Measurements from ENCODE around the gene DEAF1. TPM values are rescaled to one million over a fixed set of nuclear protein-coding genes. Genes with fewer than 3 reads are reported as not detected.

DEAF1 gene
- total RNA-seq, 1 donor from 2014 or later = 48.1 TPM

DNA sequence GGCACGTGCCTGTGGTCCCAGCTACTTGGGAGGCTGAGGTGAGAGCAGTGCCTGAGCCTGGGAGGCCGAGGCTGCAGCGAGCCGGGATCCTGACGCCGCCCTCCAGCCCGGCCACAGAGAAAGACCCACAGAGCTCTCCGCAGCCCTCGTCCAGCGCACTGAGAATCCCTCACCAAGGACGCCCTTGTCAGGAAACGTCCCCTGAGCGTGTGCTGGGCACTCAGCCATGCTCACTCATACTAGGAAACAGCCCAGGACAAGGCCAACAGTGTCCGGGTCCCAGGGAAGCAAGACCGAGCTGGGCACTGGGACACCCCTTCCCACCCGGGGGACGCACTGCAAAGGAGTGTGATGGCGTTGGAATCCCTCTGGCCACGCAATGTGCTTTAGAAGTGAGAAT lies 14.5 kb downstream of the DEAF1 start:
- no peaks in the 10 kb centered on the region for H3K4me1 Mint-ChIP-seq (ENCODE audit: unreplicated experiment)
- no peaks in the 10 kb centered on the region for H3K9me3 Mint-ChIP-seq
- no peak for DNase-seq (ENCODE audit: extremely low spot score, unreplicated experiment)
- no peak overlapping the region for H3K27ac Mint-ChIP-seq
- TF ChIP-seq, protein P1, sequence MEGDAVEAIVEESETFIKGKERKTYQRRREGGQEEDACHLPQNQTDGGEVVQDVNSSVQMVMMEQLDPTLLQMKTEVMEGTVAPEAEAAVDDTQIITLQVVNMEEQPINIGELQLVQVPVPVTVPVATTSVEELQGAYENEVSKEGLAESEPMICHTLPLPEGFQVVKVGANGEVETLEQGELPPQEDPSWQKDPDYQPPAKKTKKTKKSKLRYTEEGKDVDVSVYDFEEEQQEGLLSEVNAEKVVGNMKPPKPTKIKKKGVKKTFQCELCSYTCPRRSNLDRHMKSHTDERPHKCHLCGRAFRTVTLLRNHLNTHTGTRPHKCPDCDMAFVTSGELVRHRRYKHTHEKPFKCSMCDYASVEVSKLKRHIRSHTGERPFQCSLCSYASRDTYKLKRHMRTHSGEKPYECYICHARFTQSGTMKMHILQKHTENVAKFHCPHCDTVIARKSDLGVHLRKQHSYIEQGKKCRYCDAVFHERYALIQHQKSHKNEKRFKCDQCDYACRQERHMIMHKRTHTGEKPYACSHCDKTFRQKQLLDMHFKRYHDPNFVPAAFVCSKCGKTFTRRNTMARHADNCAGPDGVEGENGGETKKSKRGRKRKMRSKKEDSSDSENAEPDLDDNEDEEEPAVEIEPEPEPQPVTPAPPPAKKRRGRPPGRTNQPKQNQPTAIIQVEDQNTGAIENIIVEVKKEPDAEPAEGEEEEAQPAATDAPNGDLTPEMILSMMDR (conservative IDR thresholded peaks at IDR 0.05) = no peak
- no peaks in the 10 kb centered on the region for H3K27me3 Mint-ChIP-seq
- H3K4me3 Mint-ChIP-seq = no peak overlapping the region
- H3K36me3 Mint-ChIP-seq = peaks cover 27% of the 10 kb centered on the region

DNA sequence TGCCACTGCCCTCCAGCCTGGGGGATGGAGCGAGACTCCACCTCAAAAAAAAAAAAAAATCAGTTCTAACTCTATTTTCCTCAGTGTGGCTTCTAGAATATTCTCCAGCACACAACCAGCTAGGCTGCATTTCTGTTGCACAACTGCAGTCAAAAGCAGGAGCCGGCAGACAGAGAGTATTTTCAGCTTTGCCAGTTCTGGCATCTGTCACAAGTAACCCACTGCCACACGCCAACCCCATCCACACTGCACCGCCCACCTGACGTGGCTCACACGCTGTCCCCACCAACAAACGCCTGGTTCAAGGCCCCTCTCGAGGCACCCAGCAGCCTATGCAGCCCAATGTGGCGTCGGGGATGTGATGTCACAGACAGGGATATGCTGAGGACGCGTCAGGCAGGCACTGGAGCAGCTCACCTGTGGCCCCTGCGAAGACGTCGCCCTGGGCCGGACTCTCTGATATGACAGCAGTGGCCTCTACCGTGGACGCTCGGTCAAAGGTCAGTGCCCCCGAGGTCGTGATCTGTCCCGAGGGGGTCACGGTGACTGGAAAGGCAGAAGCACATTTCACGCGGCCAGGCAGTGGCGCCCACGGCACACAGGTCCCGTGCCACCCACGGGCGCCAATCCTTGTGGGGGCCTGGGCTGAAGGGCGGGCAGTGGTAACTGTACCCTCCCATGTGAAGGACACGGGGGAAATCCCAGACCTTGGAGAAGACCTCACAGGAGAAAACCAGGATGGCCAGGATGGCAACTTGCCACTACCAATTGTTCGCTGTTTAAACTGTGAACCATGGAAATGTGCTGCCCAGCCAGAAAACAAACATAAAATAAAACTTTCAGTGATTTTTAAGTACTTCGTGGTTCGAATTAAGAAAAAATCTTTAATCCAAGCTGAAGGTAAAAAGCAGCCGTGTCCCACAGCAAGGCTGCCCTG lies 15.5 kb downstream of the DEAF1 start:
- Mint-ChIP-seq H3K4me1 (ENCODE audit: unreplicated experiment) (no peaks in the 10 kb centered on the region), H3K36me3 (peaks cover 27% of the 10 kb centered on the region), H3K27ac (no peak overlapping the region), H3K27me3 (no peaks in the 10 kb centered on the region), H3K4me3 (no peak overlapping the region), H3K9me3 (no peaks in the 10 kb centered on the region)
- TF ChIP-seq, protein P1 (conservative IDR thresholded peaks at IDR 0.05) = no peak
- no peak for DNase-seq (ENCODE audit: extremely low spot score, unreplicated experiment)

DNA sequence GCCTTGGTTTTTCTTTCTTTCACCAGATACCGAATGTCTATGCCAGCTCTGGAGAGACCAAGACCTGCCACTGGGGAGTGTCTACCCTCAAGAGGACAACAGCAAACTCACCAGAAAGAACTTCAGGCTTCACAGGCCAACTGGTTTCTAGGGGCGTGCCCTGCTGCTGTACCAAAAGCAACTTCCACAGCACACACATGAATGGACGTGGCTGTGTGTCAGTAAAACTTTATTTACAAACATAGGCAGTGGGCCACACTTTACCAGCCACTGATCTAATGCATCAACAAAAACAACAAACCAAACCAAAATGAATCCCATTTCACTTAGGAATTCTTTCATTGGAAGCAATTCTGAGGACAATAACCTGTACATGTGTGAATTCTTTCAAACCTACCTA lies 16.7 kb downstream of the DEAF1 start:
- H3K4me3 Mint-ChIP-seq = no peak overlapping the region
- TF ChIP-seq, protein P1 (conservative IDR thresholded peaks at IDR 0.05) = no peak
- H3K27ac Mint-ChIP-seq = no peak overlapping the region
- no peaks in the 10 kb centered on the region for H3K4me1 Mint-ChIP-seq (ENCODE audit: unreplicated experiment)
- no peak for DNase-seq (ENCODE audit: extremely low spot score, unreplicated experiment)
- no peaks in the 10 kb centered on the region for H3K27me3 Mint-ChIP-seq
- no peaks in the 10 kb centered on the region for H3K9me3 Mint-ChIP-seq
- peaks cover 25% of the 10 kb centered on the region for H3K36me3 Mint-ChIP-seq

DNA sequence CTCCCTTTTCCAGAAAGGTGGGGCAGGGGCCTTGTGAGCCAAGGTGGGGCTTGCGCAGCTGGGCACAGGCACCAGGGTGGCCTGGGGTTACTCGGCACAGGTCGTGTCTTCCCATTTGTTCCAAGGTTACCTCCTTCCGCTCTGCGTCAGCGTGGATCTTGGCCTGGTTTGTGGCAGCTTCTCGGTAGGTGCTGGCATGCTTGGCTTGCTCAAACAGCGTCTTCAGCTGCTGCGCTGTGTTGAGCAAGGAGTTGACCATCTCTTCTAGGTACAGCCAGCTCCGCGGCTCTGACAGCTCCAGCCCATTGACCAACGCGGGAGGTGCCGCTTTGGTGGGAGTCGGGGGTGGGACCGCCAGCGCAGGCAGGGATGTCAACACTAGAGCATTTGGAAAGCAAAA lies 20.6 kb downstream of the DEAF1 start:
- H3K36me3 Mint-ChIP-seq = peaks cover 19% of the 10 kb centered on the region
- no peaks in the 10 kb centered on the region for H3K4me1 Mint-ChIP-seq (ENCODE audit: unreplicated experiment)
- DNase-seq (ENCODE audit: extremely low spot score, unreplicated experiment) = no peak
- H3K9me3 Mint-ChIP-seq = no peaks in the 10 kb centered on the region
- H3K27me3 Mint-ChIP-seq = no peaks in the 10 kb centered on the region
- TF ChIP-seq, protein P1 (conservative IDR thresholded peaks at IDR 0.05) = no peak
- no peak overlapping the region for H3K4me3 Mint-ChIP-seq
- H3K27ac Mint-ChIP-seq = no peak overlapping the region

DNA sequence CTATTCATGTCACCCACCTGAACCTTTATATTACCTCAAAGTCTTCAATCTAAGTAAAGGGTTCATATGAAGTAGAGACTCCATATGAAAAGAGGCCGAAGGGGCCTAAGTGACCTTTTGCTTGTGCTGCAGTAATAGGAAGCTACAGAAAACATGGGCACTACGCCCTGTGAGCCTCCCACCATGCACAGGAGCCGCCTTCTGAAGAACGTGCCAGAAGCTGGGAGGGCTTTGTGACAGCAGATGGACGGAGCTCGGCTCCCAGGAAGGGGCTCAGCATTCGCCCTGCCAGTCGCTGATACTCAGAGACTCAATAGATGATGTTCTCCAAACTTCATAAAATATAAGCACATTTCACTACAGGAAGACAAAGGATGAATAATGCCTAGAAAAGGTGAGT lies 21.2 kb downstream of the DEAF1 start:
- no peak overlapping the region for H3K4me3 Mint-ChIP-seq
- DNase-seq (ENCODE audit: extremely low spot score, unreplicated experiment) = no peak
- no peak overlapping the region for H3K27ac Mint-ChIP-seq
- TF ChIP-seq, protein P1 (conservative IDR thresholded peaks at IDR 0.05) = no peak
- H3K9me3 Mint-ChIP-seq = no peaks in the 10 kb centered on the region
- H3K36me3 Mint-ChIP-seq = peaks cover 19% of the 10 kb centered on the region
- no peaks in the 10 kb centered on the region for H3K4me1 Mint-ChIP-seq (ENCODE audit: unreplicated experiment)
- no peaks in the 10 kb centered on the region for H3K27me3 Mint-ChIP-seq
